GM19035 (cell line): Measurements from ENCODE around the gene IQCH.

Experiments
- ATAC-seq: cut with Tn5 transposase; IDR thresholded peaks from one replicate; pipeline ENCODE4 v1.9.1; 2021; ENCODE audit not compliant: unreplicated experiment

The IQCH gene

GRCh38 chr15:67296684-67297083 is 42.1 kb downstream of the IQCH start:
- no peak for ATAC-seq

GRCh38 chr15:67300266-67301025 is 45.9 kb downstream of the IQCH start:
- ATAC-seq: no peak

DNA sequence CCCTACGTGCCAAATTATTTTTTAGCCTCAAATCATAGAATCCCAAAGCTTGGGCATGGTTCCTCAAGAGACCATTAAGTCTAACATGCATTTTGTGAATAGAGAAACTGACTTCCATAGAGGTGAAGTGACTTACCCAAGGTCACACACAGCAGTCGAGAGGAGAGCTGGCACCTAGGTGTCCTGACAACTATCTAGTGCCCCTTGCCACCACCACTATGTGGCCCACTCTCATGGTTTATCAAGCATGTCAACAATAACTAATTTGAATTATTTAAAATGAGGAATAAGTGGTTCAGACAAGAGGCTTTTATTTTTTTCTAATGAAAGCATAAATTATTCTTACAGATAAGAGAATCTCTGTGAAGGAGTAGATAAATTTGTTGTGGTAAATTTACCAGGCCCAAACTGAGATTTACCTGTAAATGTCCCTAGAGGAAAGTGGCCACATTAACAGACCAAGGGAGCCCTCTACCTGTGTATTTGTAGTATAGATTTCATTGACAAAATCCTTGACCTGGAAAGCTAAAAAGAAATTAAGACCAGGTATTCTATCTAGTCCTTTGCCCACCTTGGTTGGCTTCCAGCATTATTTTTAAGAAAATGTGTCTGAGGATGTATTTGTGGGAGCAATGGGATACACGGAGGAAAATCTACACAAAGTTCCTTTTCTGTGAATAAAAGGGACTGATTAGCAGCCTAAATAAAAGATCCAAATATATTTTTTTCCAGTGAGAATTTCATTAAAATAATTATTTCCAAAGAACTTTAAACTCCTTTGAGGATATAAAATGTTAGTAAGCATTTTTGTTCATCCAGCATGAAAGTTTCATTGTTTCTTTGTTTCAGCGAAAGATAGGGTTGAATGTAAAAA is 49.1 kb downstream of the IQCH start:
- no peak for ATAC-seq

DNA sequence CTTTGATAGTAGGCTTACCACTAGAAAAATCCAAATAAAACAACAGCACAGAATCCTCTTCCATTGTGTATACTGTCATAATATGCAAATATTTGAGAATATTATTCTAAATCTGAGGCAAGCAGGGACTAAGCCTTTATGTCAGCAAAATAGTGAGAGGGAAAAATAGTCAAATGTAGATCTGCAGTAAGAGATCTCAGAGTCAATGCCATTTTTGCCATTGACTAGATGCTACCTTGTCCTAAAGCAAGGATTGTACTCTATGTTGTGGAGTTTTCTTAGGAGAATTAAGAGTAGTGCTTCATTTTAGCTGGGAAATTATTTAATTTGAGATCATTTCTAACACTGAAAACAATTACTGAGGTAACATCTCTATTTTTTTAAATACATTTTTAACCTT is 50.2 kb downstream of the IQCH start:
- ATAC-seq: no peak

DNA sequence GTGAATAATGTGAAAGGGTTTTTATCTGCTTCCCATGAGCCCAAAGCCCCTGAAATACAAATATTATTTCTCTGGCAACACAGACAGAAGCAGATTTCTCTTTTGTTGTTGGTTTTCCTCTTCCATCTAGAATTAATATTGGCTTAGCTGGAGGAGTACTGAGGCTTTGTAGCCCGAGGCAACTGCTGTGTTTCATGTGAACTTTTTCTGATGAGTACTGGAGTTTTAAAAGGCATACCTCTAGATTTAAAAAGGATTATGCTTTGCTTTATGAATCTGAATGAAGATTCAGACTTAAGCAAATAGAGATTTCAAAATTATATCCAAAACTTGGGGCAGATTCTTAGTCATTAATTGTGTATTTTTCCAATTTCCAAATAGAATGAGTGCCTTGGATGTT is 50.9 kb downstream of the IQCH start:
- no peak for ATAC-seq

DNA sequence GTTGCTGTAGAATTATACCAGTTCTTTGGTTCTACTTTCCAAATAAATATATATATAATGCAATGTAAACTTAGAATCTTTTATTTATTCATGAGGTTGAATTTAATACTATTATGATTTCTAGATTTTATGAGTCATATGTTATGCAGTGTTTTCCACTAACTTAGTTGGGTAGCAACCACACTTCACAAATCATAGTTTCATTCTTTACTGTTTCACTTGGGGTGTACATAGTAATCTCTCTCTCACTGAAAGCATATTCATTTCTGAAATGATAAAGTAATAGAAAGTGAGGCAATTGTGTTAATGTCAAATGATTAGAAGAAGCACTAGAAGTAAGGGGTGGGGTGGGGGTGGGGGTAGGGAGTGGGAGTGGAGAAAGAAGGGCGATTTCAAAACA is 52.6 kb downstream of the IQCH start:
- ATAC-seq: no peak

DNA sequence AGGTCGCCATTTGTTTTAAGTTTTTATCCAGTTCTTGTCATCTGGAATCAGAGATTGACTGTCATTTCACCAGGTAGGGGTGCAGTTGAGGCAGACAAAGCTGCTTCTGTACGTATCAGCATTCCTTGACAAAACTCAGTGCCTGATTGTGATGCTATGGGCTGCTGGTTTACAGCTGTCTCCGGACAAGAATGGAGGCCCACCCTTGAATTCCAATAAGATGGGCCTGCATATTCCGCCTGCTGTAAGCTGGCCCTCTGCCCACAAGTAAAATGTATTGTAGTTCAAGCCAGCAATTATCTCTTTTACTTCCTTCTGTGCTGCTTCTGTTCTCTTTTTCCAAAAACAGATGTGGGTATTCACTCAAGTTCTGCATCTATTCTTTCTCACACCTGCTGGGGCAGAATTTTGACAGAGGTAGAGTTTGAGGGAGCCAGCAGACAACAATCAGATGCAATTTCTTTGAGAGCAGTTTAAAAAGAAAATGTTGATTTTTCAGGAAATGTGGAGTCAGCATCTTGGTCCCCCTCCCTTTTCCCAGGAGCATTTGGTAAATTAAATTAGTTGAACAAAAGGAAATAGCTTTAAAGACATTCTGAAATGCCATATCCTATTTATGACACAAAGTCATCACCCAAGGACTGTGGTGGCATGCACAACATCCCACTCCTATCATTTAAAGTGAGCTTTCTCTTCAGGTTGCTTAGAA is 53.5 kb downstream of the IQCH start:
- no peak for ATAC-seq

- ATAC-seq: no peak
These were observed 57.1 kb downstream of the IQCH start for GRCh38 chr15:67311731-67312130.

- no peak for ATAC-seq
These were observed 65.4 kb downstream of the IQCH start for GRCh38 chr15:67319961-67320360.

DNA sequence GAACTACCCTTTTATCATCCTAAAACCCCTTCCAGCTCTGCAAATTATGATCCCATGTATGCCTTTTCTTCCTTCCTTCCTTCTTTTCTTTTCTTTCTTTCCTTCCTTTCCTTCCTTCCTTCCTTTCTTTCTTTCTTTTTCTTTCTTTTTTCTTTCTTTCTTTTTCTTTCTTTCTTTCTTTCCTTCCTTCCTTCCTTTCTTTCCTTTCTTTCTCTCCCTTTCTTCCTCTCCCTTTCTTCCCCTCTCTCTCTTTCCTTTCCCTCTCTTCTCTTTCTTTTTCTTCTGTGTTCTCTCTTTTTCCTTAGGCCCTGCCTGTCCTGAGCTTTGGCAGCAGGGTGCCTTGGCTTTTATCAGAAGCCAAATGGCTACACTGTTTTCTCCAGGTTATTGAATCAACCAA is 66.8 kb downstream of the IQCH start:
- no peak for ATAC-seq

GRCh38 chr15:67322481-67322880 is 67.9 kb downstream of the IQCH start:
- no peak for ATAC-seq

GRCh38 chr15:67327312-67327711 is 72.7 kb downstream of the IQCH start:
- ATAC-seq: no peak

GRCh38 chr15:67327737-67328136 is 73.2 kb downstream of the IQCH start:
- ATAC-seq: no peak

DNA sequence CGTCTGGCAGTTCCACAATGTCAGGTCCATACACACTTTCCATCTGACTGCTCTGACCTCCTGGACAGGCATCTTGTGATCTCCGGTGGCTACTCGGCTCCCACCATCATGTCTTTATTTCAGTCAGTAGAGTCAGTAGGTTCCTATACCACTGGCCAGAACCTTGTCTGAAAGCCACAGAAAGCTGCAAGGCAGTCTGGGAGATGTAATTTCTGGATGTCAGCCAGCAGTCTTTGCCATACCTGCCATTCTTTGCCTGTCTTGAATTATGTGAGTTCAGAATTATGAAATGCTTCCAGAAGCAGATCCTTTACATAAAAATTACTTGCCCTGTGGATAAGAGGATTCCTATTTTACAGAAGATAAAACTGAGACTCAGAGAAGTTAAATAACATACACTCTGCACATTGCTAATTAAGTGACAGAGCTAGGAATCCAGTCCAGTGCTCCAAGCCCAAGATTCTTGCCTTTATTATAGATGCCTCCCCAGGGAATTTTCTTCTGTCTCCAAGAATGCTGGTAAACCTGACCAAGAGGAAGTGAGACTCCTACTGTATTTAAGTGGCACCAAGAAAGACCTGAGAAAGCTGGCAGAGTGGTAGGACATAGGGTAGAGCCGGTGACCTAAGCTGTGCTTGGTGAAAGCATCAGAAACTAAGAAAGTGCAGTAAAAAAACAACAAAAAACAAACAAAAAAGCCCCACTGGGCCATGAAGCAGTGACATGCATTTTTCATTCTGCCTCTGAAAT is 75.6 kb downstream of the IQCH start:
- ATAC-seq: no peak

DNA sequence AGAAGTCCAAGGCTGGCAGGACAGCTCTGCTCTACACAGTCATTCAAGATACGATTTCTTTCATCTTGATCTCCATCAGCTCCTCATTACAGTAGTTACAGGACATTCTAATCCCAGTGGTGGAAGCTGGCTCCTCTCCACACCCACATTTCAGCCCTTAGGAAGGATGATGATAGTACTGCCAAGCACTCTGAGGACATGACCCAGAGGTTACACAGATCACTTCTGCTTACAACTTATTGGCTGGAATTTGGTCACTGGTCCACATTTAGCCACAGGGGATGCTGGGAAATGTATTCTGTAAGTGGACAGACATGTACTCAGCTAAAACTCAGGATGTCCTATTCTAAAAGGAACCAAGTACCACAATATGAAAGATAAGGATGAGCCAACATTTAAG is 77.1 kb downstream of the IQCH start:
- no peak for ATAC-seq

DNA sequence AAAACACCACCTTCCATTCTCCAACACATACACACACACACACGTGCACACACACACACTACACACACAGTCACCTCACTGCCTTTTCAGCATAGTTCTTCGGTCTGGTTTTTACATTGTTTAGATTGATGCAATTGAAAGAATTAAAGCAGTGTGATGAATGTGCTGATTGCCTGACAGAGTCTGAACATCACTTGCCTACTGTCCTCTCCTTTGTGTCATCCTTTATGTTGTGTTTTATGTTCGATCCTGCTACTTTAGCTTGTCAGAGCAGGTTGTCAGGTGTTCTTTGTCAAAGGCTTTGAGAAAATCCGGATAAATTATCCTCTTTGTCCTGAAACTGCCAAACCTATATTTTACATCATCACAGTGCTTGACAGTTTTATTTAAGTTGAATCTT is 80.4 kb downstream of the IQCH start:
- ATAC-seq: no peak

GRCh38 chr15:67335534-67336222 is 81.1 kb downstream of the IQCH start:
- ATAC-seq: no peak

- no peak for ATAC-seq
These were observed 86.0 kb downstream of the IQCH start for GRCh38 chr15:67340630-67341029.

- no peak for ATAC-seq
These were observed 87.0 kb downstream of the IQCH start for GRCh38 chr15:67341539-67341938.

- ATAC-seq: no peak
These were observed 88.6 kb downstream of the IQCH start for GRCh38 chr15:67343206-67343605.
